ENCODE results near the gene OMG.
"Not testable (repeated sequence)": the region's sequence is repeated elsewhere in the genome, so short reads cannot be mapped to it uniquely, and the experiment has no call there.

Gene OMG

DNA sequence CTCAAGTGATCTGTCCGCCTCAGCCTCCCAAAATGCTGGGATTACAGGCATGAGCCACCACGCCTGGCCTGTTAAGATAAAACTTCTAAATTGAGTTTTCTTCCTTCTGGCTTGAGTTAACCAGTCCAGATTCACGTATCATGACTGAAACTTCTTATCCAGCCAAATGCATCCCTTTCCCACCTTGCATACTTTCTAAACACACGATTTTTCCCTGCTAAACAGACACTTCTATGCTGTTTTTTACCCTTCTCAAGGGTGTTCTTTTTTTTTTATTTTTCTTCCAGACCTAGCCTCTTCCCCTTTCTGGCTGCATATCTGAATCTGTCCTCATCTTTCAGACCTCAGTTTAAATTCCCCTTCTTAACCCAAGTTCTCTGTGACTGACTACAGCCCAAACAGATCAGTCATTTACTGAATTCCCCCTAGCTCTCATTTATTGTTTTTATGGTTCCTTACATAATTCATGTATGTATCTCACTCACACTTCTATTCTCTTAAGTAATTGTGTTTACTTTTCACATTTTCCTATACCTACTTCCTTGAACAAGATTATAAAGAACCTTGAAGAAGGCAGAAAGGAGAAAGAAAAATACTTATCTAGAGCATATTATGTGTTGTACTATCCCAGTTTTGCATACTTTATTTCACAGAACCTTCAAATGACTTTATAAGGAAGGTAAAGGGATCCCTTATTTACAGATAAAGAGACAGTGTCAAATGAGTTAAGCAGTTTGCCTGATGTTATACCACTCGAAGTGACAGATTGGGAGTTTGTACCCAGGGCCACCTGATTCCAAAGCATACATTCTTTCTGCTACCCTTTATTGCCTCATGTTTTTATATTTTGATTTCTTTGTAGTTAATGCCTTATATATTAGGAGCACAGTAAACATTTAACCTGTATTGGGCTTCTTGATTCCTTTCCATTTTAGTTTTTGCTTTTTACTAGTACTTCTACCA, 11.6 kb upstream of the OMG start:
- no peak for DNase-seq (ENCODE audit: insufficient read length, low spot score)
- FAIRE-seq = peak; percentile 91

DNA sequence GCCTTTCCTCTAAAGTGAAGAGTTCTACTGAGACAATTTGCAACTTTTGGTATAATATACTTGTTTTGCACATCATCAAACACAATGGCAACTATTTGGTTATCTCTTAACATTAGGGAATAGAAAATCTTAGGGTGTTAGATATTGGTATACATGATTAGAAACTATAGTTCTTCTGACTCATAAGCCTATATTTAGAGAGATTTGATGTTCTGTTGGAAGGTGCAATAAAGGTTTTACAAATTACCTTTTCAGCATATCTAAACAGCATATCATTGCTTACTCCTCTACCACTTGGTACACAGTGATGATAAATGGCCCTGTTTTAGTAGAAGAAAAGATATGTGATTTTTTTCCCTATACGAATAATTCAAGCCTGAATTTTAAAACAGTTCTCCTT, 10.6 kb upstream of the OMG start:
- no peak for FAIRE-seq
- DNase-seq (ENCODE audit: insufficient read length, low spot score) = no peak

DNA sequence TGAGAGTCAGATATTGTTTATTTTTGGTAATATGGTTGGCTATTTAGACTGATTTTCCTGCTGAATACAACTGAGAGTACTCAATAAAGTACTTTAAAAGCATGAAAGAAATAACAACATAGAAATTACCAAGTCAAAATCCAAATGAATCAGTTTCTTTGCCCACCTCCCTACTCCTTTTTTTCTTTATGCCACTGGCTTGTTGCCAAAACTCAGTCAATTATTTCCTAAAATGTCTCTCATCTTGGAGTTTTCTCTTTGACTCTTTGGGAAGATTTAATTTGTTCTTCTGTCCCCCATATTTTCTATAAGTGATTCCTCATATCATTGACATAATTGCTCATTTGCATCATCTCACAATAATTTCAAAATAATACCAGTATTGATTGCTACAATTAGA, 2.6 kb upstream of the OMG start:
- FAIRE-seq = no peak
- DNase-seq (ENCODE audit: insufficient read length, low spot score) = no peak

- DNase-seq (ENCODE audit: insufficient read length, low spot score) (no peak), FAIRE-seq (no peak)
These were observed 897 bp downstream of the OMG start for GRCh38 chr17:31296142-31296541.

DNA sequence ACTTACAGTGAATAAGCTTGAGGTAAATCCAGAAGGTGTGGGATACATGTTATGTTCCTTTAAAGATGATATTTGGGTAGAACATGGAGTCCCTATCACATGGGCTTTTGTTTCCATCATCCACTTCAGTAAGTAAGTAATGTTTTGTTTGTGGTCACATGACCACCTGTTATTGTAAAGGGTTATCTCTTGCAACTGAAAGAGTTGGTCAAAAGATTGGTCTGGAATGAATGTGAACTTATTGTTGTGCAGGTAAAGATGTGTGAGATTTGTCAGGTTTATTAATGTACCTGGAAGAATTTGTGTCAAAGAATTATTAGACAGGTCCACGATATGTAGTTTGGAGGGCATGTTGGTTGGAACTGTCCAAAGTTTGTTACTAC, 1.6 kb downstream of the OMG start:
- no peak for DNase-seq (ENCODE audit: insufficient read length, low spot score)
- FAIRE-seq = no peak

- FAIRE-seq (no peak), DNase-seq (ENCODE audit: insufficient read length, low spot score) (no peak)
These were observed 2.1 kb downstream of the OMG start for GRCh38 chr17:31294820-31295488.

GRCh38 chr17:31294231-31294630, 2.8 kb downstream of the OMG start:
- FAIRE-seq (no peak), DNase-seq (ENCODE audit: insufficient read length, low spot score) (no peak)

DNA sequence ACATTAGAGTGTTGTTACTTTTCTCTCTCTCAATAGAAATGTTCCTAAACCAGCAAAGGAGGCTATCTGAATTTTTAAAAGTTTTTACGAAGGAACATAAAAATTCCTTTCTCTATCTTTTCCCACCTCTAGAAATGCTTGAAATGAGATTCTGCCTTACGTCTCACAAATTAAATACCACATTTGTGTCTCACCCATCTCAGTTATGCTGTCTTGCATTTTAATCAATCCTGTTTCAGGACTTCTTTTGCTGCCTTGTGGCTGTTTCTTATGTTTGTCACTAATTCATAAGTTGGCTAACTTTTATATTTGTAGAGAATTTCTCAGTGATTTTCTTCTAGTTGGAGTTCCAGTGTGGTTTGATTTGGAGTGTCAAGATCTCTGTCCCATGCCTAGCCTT, 3.5 kb downstream of the OMG start:
- no peak for DNase-seq (ENCODE audit: insufficient read length, low spot score)
- FAIRE-seq = no peak

DNA sequence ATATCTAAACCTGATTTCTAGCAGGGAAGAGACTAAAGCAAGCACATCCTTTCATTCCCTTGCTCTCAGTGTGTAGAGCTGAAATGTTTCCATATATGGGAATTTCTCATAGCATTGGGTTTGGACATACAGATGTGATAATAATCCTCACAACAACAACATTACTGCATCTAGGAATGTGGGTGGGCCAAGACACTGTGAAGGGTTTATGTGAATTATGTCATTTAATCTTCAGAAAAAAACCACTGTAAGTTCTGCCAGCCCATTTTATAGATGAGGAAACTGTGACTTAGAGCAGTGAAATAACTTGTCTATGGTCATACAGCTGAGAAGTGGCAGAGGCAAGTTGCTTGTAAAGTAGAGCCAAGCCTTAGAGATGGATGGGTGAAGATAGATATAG, 5.2 kb downstream of the OMG start:
- DNase-seq (ENCODE audit: insufficient read length, low spot score) (no peak), FAIRE-seq (no peak)

- DNase-seq (ENCODE audit: insufficient read length, low spot score) (no peak), FAIRE-seq (no peak)
These were observed 7.2 kb downstream of the OMG start for GRCh38 chr17:31289790-31290189.

DNA sequence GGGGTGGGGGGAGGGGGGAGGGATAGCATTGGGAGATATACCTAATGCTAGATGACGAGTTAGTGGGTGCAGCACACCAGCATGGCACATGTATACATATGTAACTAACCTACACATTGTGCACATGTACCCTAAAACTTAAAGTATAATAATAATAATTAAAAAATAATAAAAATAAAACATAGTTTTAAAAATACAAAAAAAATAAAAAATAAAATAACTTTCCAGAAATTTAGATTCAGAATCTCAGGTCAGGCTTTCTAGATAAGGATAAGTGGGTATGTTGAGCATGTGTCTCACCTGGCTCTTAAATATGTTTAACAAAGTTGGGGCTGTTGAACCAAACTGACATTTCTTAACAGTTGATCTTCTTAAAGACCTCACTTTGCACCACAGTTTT, 9.1 kb downstream of the OMG start:
- FAIRE-seq; DNase-seq (ENCODE audit: insufficient read length, low spot score): not testable (repeated sequence)

GRCh38 chr17:31286587-31286986, 10.5 kb downstream of the OMG start:
- FAIRE-seq (no peak), DNase-seq (ENCODE audit: insufficient read length, low spot score) (no peak)

DNA sequence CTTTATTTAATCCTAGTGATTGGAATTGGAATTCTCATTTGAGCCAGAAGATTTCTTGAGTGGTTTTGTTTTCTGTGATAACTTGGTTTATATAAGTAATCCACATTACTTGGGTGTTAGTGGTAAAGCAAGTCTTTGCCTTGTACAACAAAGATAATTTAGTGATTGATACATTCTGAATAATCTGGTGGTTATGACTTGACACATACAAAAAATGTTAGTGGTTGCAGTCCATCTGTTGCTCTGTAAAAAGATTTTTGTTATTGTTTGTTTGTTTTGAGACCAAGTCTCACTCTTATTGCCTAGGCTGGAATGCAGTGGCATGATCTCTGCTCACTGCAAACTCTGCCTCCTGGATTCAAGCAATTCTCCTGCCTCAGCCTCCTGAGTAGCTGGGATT, 13.2 kb downstream of the OMG start:
- DNase-seq (ENCODE audit: insufficient read length, low spot score) (no peak), FAIRE-seq (no peak)

DNA sequence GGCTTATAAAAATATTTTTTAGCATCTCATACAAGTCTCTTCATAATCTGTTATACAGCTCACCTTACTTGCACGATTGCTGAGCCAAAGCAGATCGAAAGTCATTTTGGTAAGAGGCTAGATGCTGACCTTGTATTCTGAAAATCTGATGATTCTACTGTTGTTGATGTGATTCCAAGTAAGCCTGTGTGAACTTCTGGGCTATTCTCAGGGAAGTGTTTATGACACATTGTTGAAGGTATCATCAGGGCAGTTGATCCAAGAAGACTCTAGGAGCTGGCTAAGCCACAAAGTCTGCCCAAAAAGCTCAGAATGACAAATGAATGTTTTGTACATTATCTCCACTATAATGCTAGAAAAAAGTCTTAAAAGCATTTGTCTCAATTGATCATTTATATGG, 16.0 kb downstream of the OMG start:
- FAIRE-seq = no peak
- DNase-seq (ENCODE audit: insufficient read length, low spot score) = no peak

GRCh38 chr17:31279401-31279800, 17.6 kb downstream of the OMG start:
- DNase-seq (ENCODE audit: insufficient read length, low spot score) (no peak), FAIRE-seq (no peak)

DNA sequence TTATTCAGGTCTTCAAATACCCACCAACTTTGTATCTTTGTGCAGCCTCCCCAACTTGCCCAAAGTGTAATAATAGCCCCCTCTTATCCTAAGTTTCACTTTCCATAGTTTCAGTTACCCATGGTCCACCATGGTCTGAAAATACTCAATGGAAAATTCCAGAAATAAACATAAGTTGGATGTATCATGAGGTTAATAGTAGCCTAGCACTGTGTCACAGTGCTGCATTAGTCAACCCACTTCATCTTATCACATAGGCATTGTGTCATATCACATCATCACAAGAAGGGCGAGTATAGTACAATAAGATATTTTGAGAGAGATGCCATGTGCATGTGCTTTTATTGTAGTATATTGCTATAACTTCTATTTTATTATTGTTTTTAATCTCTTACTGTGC, 21.9 kb downstream of the OMG start:
- DNase-seq (ENCODE audit: insufficient read length, low spot score) (no peak), FAIRE-seq (no peak)

- no peak for DNase-seq (ENCODE audit: insufficient read length, low spot score)
- peak; percentile 8 for FAIRE-seq
These were observed 22.8 kb downstream of the OMG start for GRCh38 chr17:31274252-31274651.

DNA sequence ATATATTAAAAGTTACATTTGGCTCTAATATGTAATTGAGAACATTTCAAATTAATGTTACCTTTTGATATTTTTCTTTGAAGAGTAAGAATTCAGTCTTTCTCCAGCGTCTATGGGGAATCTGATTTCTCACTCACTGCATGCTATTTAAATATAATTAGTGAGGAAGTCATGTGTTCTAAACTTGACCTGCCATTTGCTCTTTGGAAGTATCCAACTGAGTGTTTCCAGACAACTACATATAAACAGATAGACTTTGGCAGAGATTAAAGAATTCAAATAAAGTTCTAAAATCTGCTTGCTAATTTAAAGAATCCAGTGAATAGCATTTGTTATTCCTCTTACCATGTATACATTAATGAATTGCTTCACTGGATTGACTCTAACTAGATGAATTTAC, 23.5 kb downstream of the OMG start:
- FAIRE-seq (no peak), DNase-seq (ENCODE audit: insufficient read length, low spot score) (no peak)

- FAIRE-seq (no peak), DNase-seq (ENCODE audit: insufficient read length, low spot score) (no peak)
These were observed 24.2 kb downstream of the OMG start for GRCh38 chr17:31272803-31273202.

DNA sequence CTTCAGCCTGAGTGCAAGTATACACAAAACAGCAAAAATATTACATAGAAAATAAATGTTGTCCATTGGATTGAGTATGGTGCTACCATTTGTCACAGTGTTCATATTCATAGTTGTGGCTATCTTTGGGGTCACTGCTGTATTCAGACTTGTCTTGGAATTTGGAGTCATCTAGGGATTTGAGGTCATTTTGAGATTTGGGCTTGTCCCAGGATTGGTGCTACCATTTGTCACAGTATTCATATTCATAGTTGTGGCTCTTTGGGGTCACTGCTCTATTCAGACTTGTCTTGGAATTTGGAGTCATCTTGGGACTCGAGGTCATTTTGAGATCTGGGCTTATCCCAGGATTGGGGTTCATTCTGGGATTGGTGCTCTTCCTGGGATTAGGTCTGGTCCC, 24.8 kb downstream of the OMG start:
- FAIRE-seq (no peak), DNase-seq (ENCODE audit: insufficient read length, low spot score) (no peak)

- FAIRE-seq (no peak), DNase-seq (ENCODE audit: insufficient read length, low spot score) (no peak)
These were observed 27.5 kb downstream of the OMG start for GRCh38 chr17:31269578-31269983.

GRCh38 chr17:31269036-31269577, 27.9 kb downstream of the OMG start:
- DNase-seq (ENCODE audit: insufficient read length, low spot score) (no peak), FAIRE-seq (no peak)

Data from GM19239 (cell line).